Gastroesophageal sphincter (tissue), 4 donors: ENCODE data around the gene SH3PXD2A. TPM values are rescaled to one million over a fixed set of nuclear protein-coding genes. Genes with fewer than 3 reads are reported as not detected.

Source experiments
- ATAC-seq: fragments of 150-250 bp; one replicate; pipeline ENCODE4 v1.9.1; 2016; ENCODE audit warnings: mild to moderate bottlenecking, moderate library complexity
- H3K27ac ChIP-seq, 4 donors: fragments of 200-600 bp; sonication (generic) in 3 of 4; 1 replicate in 3 of 4; 2 replicates in 1 of 4; pipeline ENCODE4 v1.5.1; 2016 to 2019
- H3K27me3 ChIP-seq: fragments of 200-600 bp; sonication (generic); one replicate; pipeline ENCODE4 v1.5.1; 2019
- H3K36me3 ChIP-seq, 2 donors: fragments of 200-600 bp; sonication (generic); one replicate each; pipeline ENCODE4 v1.5.1; 2019; ENCODE audit warnings: control low read depth in 1 of 2
- H3K4me1 ChIP-seq, 3 donors: fragments of 200-600 bp; sonication (generic); 1 replicate in 2 of 3; 2 replicates in 1 of 3; pipeline ENCODE4 v1.5.1; 2016 to 2019; ENCODE audit warnings: control low read depth in 2 of 3
- H3K4me3 ChIP-seq, 2 donors: fragments of 200-600 bp; sonication (generic); one replicate each; pipeline ENCODE4 v1.5.1; 2019; ENCODE audit warnings: mild to moderate bottlenecking in 1 of 2, moderate library complexity in 1 of 2
- H3K9me3 ChIP-seq, 3 donors: fragments of 200-600 bp; sonication (generic); one replicate each; pipeline ENCODE4 v1.5.1; 2017 to 2019; ENCODE audit warnings: control low read depth in 2 of 3
- CTCF ChIP-seq, 4 experiments: fragments of 200-600 bp in 2 of 4; fragments of 450-650 bp in 2 of 4; sonication (generic) in 1 of 4; IDR thresholded peaks; one replicate each; pipeline ENCODE4 v1.5.1; 2017 to 2019; ENCODE audit warnings: antibody characterized with exemption in 4 of 4, mild to moderate bottlenecking in 2 of 4, moderate library complexity in 2 of 4
- EP300 ChIP-seq: sonication (generic); formaldehyde crosslinking; IDR thresholded peaks from one replicate; pipeline ENCODE4 v1.6.1; 2017; ENCODE audit warnings: antibody characterized with exemption, mild to moderate bottlenecking
- POLR2A ChIP-seq, 2 donors: fragments of 450-650 bp; IDR thresholded peaks; one replicate each; pipeline ENCODE4 v1.6.1; 2017; ENCODE audit warnings: antibody characterized with exemption in 2 of 2, mild to moderate bottlenecking in 2 of 2, moderate library complexity in 1 of 2
- POLR2AphosphoS5 ChIP-seq: sonication (generic); formaldehyde crosslinking; IDR thresholded peaks from one replicate; pipeline ENCODE4 v1.6.1; 2017; ENCODE audit warnings: antibody characterized with exemption
- WGBS, 2 donors: methylation state at CpG; one replicate each; pipeline ENCODE4 v1.1.5; 2018; ENCODE audit warnings: low coverage in 1 of 2; 5-methylcytosine and 5-hydroxymethylcytosine counted together
- total RNA-seq, 4 donors: library from RNA; depleted of rRNA; stranded (reverse); fragments of >200 nt; gene quantifications; one replicate each; pipeline ENCODE4 v1.1.0, GENCODE V29; 2016

Gene SH3PXD2A
- total RNA-seq, 4 donors from 2014 or later, result 31.2 to 65.2 (median 39.5) TPM

GRCh38 chr10:103736763-103737162 is 118.6 kb downstream of the SH3PXD2A start:
- 83 to 100% methylated on average over 2 of the region's 3 CpGs for WGBS, 2 donors
- Histone ChIP-seq H3K4me1 (peaks cover 2 to 50% (median 25%) of the 10 kb centered on the region in 3 donors), H3K36me3 (peaks cover 0 to 5% of the 10 kb centered on the region in 2 donors), H3K9me3 (no peaks in the 10 kb centered on the region), H3K27ac (no peak overlapping the region), H3K4me3 (no peak overlapping the region), H3K27me3 (no peaks in the 10 kb centered on the region)
- TF ChIP-seq CTCF (IDR thresholded peaks at IDR 0.05) (no peak), POLR2A (IDR thresholded peaks at IDR 0.05) (no peak), EP300 (no peak), POLR2AphosphoS5 (no peak)
- no peak for ATAC-seq

GRCh38 chr10:103736044-103736443 is 119.3 kb downstream of the SH3PXD2A start:
- H3K4me1 ChIP-seq, result peaks cover 2 to 43% (median 25%) of the 10 kb centered on the region in 3 donors
- no peaks in the 10 kb centered on the region for H3K9me3 ChIP-seq
- H3K27ac ChIP-seq, result no peak overlapping the region
- ATAC-seq, result no peak
- H3K36me3 ChIP-seq, result peaks cover 0 to 5% of the 10 kb centered on the region in 2 donors
- no peak overlapping the region for H3K4me3 ChIP-seq
- H3K27me3 ChIP-seq, result no peaks in the 10 kb centered on the region
- WGBS, 2 donors, result 100% methylated on average over 3 of the region's 8 CpGs; no CpG with 5 or more reads in 1 of the 2 donors
- no peak for TF ChIP-seq EP300
- TF ChIP-seq POLR2A (IDR thresholded peaks at IDR 0.05), result no peak
- TF ChIP-seq CTCF (IDR thresholded peaks at IDR 0.05), result no peak
- no peak for TF ChIP-seq POLR2AphosphoS5

GRCh38 chr10:103734731-103735130 is 120.6 kb downstream of the SH3PXD2A start:
- H3K27ac ChIP-seq, result no peak overlapping the region
- TF ChIP-seq POLR2AphosphoS5 (no peak), CTCF (IDR thresholded peaks at IDR 0.05) (no peak), EP300 (no peak), POLR2A (IDR thresholded peaks at IDR 0.05) (no peak)
- H3K4me1 ChIP-seq, result peaks cover 2 to 30% (median 14%) of the 10 kb centered on the region in 3 donors
- 80 to 88% methylated on average over 2 to 3 of the region's 4 CpGs for WGBS, 2 donors
- no peak for ATAC-seq
- no peak overlapping the region for H3K4me3 ChIP-seq
- no peaks in the 10 kb centered on the region for H3K9me3 ChIP-seq
- no peaks in the 10 kb centered on the region for H3K27me3 ChIP-seq
- peaks cover 0 to 5% of the 10 kb centered on the region in 2 donors for H3K36me3 ChIP-seq

- H3K9me3 ChIP-seq, result no peaks in the 10 kb centered on the region
- peaks cover 0 to 5% of the 10 kb centered on the region in 2 donors for H3K36me3 ChIP-seq
- TF ChIP-seq POLR2A (IDR thresholded peaks at IDR 0.05) (no peak), POLR2AphosphoS5 (no peak), EP300 (no peak)
- 69 to 81% methylated on average over 4 of the region's 6 CpGs for WGBS, 2 donors
- no peak for ATAC-seq
- H3K4me1 ChIP-seq, result peaks cover 0 to 18% (median 0%) of the 10 kb centered on the region in 3 donors
- no peak overlapping the region for H3K4me3 ChIP-seq
- no peak overlapping the region for H3K27ac ChIP-seq
- no peaks in the 10 kb centered on the region for H3K27me3 ChIP-seq
These were observed 122.3 kb downstream of the SH3PXD2A start for GRCh38 chr10:103733045-103733419.

GRCh38 chr10:103732339-103733044 is 122.9 kb downstream of the SH3PXD2A start:
- Histone ChIP-seq H3K4me1 (peaks cover 0 to 23% (median 0%) of the 10 kb centered on the region in 3 donors), H3K27ac (no peak overlapping the region), H3K4me3 (no peak overlapping the region), H3K9me3 (no peaks in the 10 kb centered on the region), H3K27me3 (no peaks in the 10 kb centered on the region), H3K36me3 (peaks cover 0 to 5% of the 10 kb centered on the region in 2 donors)
- ATAC-seq, result no peak
- WGBS, 2 donors, result 73 to 85% methylated on average over 5 to 9 of the region's 14 CpGs
- TF ChIP-seq POLR2AphosphoS5 (no peak), CTCF (IDR thresholded peaks at IDR 0.05) (no peak), POLR2A (IDR thresholded peaks at IDR 0.05) (no peak), EP300 (no peak)
